Measurements from ENCODE around the gene GUCY1B1.

DNA sequence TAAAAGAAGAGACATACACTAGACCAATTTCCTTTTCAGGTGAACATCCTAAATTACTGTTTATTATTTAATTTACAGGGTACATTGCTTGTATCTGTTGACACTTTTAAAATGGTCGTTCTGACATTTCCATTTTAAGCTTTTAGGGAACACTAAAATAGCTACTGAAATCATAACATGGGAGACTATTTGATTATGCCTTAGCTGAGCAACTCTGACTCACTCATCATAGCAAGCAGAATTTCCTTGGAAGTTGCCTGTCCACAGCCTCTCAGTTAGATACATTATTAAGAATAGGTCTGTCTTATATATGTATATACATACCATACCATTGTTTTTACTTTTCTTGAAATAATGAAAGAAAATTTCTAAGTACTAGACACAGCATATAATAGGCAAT is 22.0 kb downstream of the GUCY1B1 start:
- TF ChIP-seq POLR2A (IDR thresholded peaks at IDR 0.05) (no peak), POLR2AphosphoS5 (IDR thresholded peaks at IDR 0.05) (no peak)
- TF ChIP-seq, protein P1, sequence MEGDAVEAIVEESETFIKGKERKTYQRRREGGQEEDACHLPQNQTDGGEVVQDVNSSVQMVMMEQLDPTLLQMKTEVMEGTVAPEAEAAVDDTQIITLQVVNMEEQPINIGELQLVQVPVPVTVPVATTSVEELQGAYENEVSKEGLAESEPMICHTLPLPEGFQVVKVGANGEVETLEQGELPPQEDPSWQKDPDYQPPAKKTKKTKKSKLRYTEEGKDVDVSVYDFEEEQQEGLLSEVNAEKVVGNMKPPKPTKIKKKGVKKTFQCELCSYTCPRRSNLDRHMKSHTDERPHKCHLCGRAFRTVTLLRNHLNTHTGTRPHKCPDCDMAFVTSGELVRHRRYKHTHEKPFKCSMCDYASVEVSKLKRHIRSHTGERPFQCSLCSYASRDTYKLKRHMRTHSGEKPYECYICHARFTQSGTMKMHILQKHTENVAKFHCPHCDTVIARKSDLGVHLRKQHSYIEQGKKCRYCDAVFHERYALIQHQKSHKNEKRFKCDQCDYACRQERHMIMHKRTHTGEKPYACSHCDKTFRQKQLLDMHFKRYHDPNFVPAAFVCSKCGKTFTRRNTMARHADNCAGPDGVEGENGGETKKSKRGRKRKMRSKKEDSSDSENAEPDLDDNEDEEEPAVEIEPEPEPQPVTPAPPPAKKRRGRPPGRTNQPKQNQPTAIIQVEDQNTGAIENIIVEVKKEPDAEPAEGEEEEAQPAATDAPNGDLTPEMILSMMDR (IDR thresholded peaks at IDR 0.05): no peak
